ENCODE results near the gene ESRRB.
A peak's percentile ranks its signal among the peaks of the same experiment; 100 is the strongest.

Gene ESRRB

GRCh38 chr14:76375947-76376404, at the start of gene ESRRB:
Gene ESRRB (plus strand): TSS chr14:76376137. CDS start chr14:76376402, 265 bp downstream.
- Mint-ChIP-seq H3K9me3 (no peaks in the 10 kb centered on the region), H3K4me3 (no peak within 1 kb of the TSS), H3K36me3 (ENCODE audit: low read depth) (no peaks in the 10 kb centered on the region), H3K4me1 (ENCODE audit: low read depth) (peaks cover 4% of the 10 kb centered on the region), H3K27ac (no peak within 1 kb of the TSS), H3K27me3 (ENCODE audit: low read depth) (peaks cover 70% of the 10 kb centered on the region)

- Mint-ChIP-seq H3K9me3 (no peaks in the 10 kb centered on the region), H3K4me1 (ENCODE audit: low read depth) (peaks cover 4% of the 10 kb centered on the region), H3K27ac (no peak overlapping the region), H3K4me3 (no peak overlapping the region), H3K36me3 (ENCODE audit: low read depth) (no peaks in the 10 kb centered on the region), H3K27me3 (ENCODE audit: low read depth) (peaks cover 46% of the 10 kb centered on the region)
These were observed 48.8 kb upstream of the ESRRB start for GRCh38 chr14:76326918-76327689.

- Mint-ChIP-seq H3K4me1 (ENCODE audit: low read depth) (peaks cover 4% of the 10 kb centered on the region), H3K27ac (peak overlapping the region; percentile 22), H3K9me3 (no peaks in the 10 kb centered on the region), H3K27me3 (ENCODE audit: low read depth) (peaks cover 46% of the 10 kb centered on the region), H3K36me3 (ENCODE audit: low read depth) (no peaks in the 10 kb centered on the region), H3K4me3 (no peak overlapping the region)
These were observed 47.3 kb upstream of the ESRRB start for GRCh38 chr14:76328457-76329137.

- Mint-ChIP-seq H3K27me3 (ENCODE audit: low read depth) (peaks cover 42% of the 10 kb centered on the region), H3K4me3 (no peak overlapping the region), H3K4me1 (ENCODE audit: low read depth) (peaks cover 4% of the 10 kb centered on the region), H3K9me3 (no peaks in the 10 kb centered on the region), H3K27ac (no peak overlapping the region), H3K36me3 (ENCODE audit: low read depth) (no peaks in the 10 kb centered on the region)
These were observed 46.6 kb upstream of the ESRRB start for GRCh38 chr14:76329154-76329928.

GRCh38 chr14:76329951-76330350, 46.0 kb upstream of the ESRRB start:
- Mint-ChIP-seq H3K9me3 (no peaks in the 10 kb centered on the region), H3K4me1 (ENCODE audit: low read depth) (peaks cover 4% of the 10 kb centered on the region), H3K36me3 (ENCODE audit: low read depth) (no peaks in the 10 kb centered on the region), H3K4me3 (no peak overlapping the region), H3K27ac (no peak overlapping the region), H3K27me3 (ENCODE audit: low read depth) (peaks cover 42% of the 10 kb centered on the region)

- H3K27me3 Mint-ChIP-seq (ENCODE audit: low read depth): peaks cover 42% of the 10 kb centered on the region
- H3K4me3 Mint-ChIP-seq: no peak overlapping the region
- H3K36me3 Mint-ChIP-seq (ENCODE audit: low read depth): no peaks in the 10 kb centered on the region
- no peaks in the 10 kb centered on the region for H3K9me3 Mint-ChIP-seq
- H3K4me1 Mint-ChIP-seq (ENCODE audit: low read depth): peaks cover 4% of the 10 kb centered on the region
- H3K27ac Mint-ChIP-seq: no peak overlapping the region
These were observed 45.3 kb upstream of the ESRRB start for GRCh38 chr14:76330411-76331327.

- no peaks in the 10 kb centered on the region for H3K9me3 Mint-ChIP-seq
- H3K36me3 Mint-ChIP-seq (ENCODE audit: low read depth): no peaks in the 10 kb centered on the region
- H3K4me3 Mint-ChIP-seq: no peak overlapping the region
- peaks cover 42% of the 10 kb centered on the region for H3K27me3 Mint-ChIP-seq (ENCODE audit: low read depth)
- no peak overlapping the region for H3K27ac Mint-ChIP-seq
- H3K4me1 Mint-ChIP-seq (ENCODE audit: low read depth): peaks cover 4% of the 10 kb centered on the region
These were observed 44.5 kb upstream of the ESRRB start for GRCh38 chr14:76331328-76332011.

- Mint-ChIP-seq H3K36me3 (ENCODE audit: low read depth) (no peaks in the 10 kb centered on the region), H3K27ac (no peak overlapping the region), H3K9me3 (no peaks in the 10 kb centered on the region), H3K27me3 (ENCODE audit: low read depth) (peaks cover 34% of the 10 kb centered on the region), H3K4me1 (ENCODE audit: low read depth) (peaks cover 4% of the 10 kb centered on the region), H3K4me3 (no peak overlapping the region)
These were observed 42.3 kb upstream of the ESRRB start for GRCh38 chr14:76333664-76334063.

- H3K27me3 Mint-ChIP-seq (ENCODE audit: low read depth): peaks cover 27% of the 10 kb centered on the region
- no peaks in the 10 kb centered on the region for H3K36me3 Mint-ChIP-seq (ENCODE audit: low read depth)
- H3K27ac Mint-ChIP-seq: no peak overlapping the region
- peaks cover 4% of the 10 kb centered on the region for H3K4me1 Mint-ChIP-seq (ENCODE audit: low read depth)
- no peak overlapping the region for H3K4me3 Mint-ChIP-seq
- H3K9me3 Mint-ChIP-seq: no peaks in the 10 kb centered on the region
These were observed 41.6 kb upstream of the ESRRB start for GRCh38 chr14:76334316-76334715.

GRCh38 chr14:76336876-76337275, 39.1 kb upstream of the ESRRB start:
- Mint-ChIP-seq H3K27ac (no peak overlapping the region), H3K4me3 (no peak overlapping the region), H3K9me3 (no peaks in the 10 kb centered on the region), H3K36me3 (ENCODE audit: low read depth) (no peaks in the 10 kb centered on the region), H3K27me3 (ENCODE audit: low read depth) (peaks cover 2% of the 10 kb centered on the region), H3K4me1 (ENCODE audit: low read depth) (no peaks in the 10 kb centered on the region)

GRCh38 chr14:76337635-76338545, 38.0 kb upstream of the ESRRB start:
- no peaks in the 10 kb centered on the region for H3K27me3 Mint-ChIP-seq (ENCODE audit: low read depth)
- H3K4me3 Mint-ChIP-seq: no peak overlapping the region
- no peak overlapping the region for H3K27ac Mint-ChIP-seq
- H3K9me3 Mint-ChIP-seq: no peaks in the 10 kb centered on the region
- H3K4me1 Mint-ChIP-seq (ENCODE audit: low read depth): no peaks in the 10 kb centered on the region
- H3K36me3 Mint-ChIP-seq (ENCODE audit: low read depth): no peaks in the 10 kb centered on the region

- Mint-ChIP-seq H3K4me3 (no peak overlapping the region), H3K36me3 (ENCODE audit: low read depth) (no peaks in the 10 kb centered on the region), H3K9me3 (no peaks in the 10 kb centered on the region), H3K27ac (no peak overlapping the region), H3K27me3 (ENCODE audit: low read depth) (no peaks in the 10 kb centered on the region), H3K4me1 (ENCODE audit: low read depth) (no peaks in the 10 kb centered on the region)
These were observed 36.0 kb upstream of the ESRRB start for GRCh38 chr14:76339728-76340615.

Measured in T-helper 1 cell treated with Interleukin-12 subunit alpha and Interleukin-12 subunit beta and Interleukin-4 antibody, amounts not matched to agents 30 μg/mL and 1 μg/mL, for 36 hours (primary cell).